H1 (cell line): ENCODE data around the gene VPS13C. TPM values are rescaled to one million over a fixed set of nuclear protein-coding genes. Genes with fewer than 3 reads are reported as not detected.

Experiments
- ASH2L ChIP-seq: fragments of 200-600, 300-600 bp; sonication (generic); IDR thresholded peaks from one replicate; pipeline ENCODE4 v1.7.1; 2017; ENCODE audit warnings: low read length
- BACH1 ChIP-seq: IDR thresholded peaks from 2 replicates; pipeline ENCODE4 v1.6.1; 2012; ENCODE audit warnings: low read length, improper control_type of control experiment
- EGR1 ChIP-seq: IDR thresholded peaks from 2 replicates; pipeline ENCODE4 v1.6.1; 2011; ENCODE audit warnings: low read depth, low read length, borderline replicate concordance
- KDM1A ChIP-seq: fragments of 200-600, 300-600 bp; sonication (generic); IDR thresholded peaks from 2 replicates; pipeline ENCODE4 v1.7.1; 2016; ENCODE audit warnings: mild to moderate bottlenecking, low read length, borderline replicate concordance
- RNF2 ChIP-seq: fragments of 200-900, 300-1000 bp; sonication (generic); IDR thresholded peaks from 2 replicates; pipeline ENCODE4 v1.7.1; 2016; ENCODE audit warnings: borderline replicate concordance, low read depth, mild to moderate bottlenecking, antibody characterized with exemption, low read length; ENCODE audit not compliant: poor library complexity, severe bottlenecking; ENCODE audit errors: missing control alignments
- SP2 ChIP-seq: IDR thresholded peaks from 2 replicates; pipeline ENCODE4 v1.6.1; 2012; ENCODE audit warnings: mild to moderate bottlenecking, low read length, inconsistent platforms
- polyA plus RNA-seq, 7 experiments: library from polyadenylated mRNA; depleted of rRNA in 3 of 7; stranded (reverse) in 5 of 7; unstranded in 2 of 7; fragments of >200 nt in 5 of 7; fragments of 200-250 nt in 2 of 7; gene quantifications; 1 replicate in 5 of 7; 2 replicates in 1 of 7; 4 replicates in 1 of 7; pipeline versions ENCODE4 v1.2.1 to v1.2.3, GENCODE V29; 2011 to 2013; ENCODE audit warnings: missing spikeins in 2 of 7, mixed read lengths in 2 of 7
- total RNA-seq: library from RNA; stranded (reverse); fragmentation: NEBNext Ultra II Directional; extraction: Animal tissue kit (Norgen Biotek cat#: 25700); gene quantifications from 2 replicates; pipeline ENCODE4 v1.2.1, GENCODE V29; 2021
- TF ChIP-seq, protein P1 (sequence below): fragments of 300-600 bp; sonication (generic); IDR thresholded peaks from 2 replicates; pipeline ENCODE4 v1.7.1; 2012; ENCODE audit warnings: low read length, moderate library complexity, mild to moderate bottlenecking, inconsistent platforms; ENCODE audit not compliant: insufficient replicate concordance
- TF ChIP-seq, protein P2 (sequence below): IDR thresholded peaks from 2 replicates; pipeline ENCODE4 v1.6.1; 2011; ENCODE audit warnings: low read depth, mild to moderate bottlenecking, low read length; ENCODE audit not compliant: insufficient read depth
- TF ChIP-seq, protein P3 (sequence below): IDR thresholded peaks from 2 replicates; pipeline ENCODE4 v1.6.1; 2012; ENCODE audit warnings: low read length, inconsistent platforms

The VPS13C gene
- total and polyA plus RNA-seq, 2 of the 8 experiments (the other 6 are each of a cell fraction or from before 2014, with no cell fraction given), result 4.8 to 18.8 TPM

DNA sequence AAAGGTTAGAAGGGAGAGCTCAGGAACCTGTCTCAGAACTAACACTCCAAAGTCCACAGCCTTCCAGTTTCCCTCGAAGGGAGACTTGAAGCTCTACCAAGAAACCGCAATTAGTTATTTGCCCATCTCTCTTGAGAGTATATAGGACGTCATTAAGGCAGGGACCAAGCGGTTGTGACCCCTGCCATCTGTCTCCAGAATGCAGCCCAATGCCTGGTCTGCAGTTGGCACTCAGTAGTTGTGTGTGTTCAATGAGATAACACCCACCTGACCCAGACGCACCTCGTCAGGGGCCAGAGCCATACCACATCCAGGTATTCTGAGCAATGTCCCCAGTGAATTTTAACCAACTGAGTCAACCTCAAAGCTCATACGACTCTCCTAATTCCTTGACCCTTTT is 251.0 kb downstream of the VPS13C start (continued):
- TF ChIP-seq, protein P1, sequence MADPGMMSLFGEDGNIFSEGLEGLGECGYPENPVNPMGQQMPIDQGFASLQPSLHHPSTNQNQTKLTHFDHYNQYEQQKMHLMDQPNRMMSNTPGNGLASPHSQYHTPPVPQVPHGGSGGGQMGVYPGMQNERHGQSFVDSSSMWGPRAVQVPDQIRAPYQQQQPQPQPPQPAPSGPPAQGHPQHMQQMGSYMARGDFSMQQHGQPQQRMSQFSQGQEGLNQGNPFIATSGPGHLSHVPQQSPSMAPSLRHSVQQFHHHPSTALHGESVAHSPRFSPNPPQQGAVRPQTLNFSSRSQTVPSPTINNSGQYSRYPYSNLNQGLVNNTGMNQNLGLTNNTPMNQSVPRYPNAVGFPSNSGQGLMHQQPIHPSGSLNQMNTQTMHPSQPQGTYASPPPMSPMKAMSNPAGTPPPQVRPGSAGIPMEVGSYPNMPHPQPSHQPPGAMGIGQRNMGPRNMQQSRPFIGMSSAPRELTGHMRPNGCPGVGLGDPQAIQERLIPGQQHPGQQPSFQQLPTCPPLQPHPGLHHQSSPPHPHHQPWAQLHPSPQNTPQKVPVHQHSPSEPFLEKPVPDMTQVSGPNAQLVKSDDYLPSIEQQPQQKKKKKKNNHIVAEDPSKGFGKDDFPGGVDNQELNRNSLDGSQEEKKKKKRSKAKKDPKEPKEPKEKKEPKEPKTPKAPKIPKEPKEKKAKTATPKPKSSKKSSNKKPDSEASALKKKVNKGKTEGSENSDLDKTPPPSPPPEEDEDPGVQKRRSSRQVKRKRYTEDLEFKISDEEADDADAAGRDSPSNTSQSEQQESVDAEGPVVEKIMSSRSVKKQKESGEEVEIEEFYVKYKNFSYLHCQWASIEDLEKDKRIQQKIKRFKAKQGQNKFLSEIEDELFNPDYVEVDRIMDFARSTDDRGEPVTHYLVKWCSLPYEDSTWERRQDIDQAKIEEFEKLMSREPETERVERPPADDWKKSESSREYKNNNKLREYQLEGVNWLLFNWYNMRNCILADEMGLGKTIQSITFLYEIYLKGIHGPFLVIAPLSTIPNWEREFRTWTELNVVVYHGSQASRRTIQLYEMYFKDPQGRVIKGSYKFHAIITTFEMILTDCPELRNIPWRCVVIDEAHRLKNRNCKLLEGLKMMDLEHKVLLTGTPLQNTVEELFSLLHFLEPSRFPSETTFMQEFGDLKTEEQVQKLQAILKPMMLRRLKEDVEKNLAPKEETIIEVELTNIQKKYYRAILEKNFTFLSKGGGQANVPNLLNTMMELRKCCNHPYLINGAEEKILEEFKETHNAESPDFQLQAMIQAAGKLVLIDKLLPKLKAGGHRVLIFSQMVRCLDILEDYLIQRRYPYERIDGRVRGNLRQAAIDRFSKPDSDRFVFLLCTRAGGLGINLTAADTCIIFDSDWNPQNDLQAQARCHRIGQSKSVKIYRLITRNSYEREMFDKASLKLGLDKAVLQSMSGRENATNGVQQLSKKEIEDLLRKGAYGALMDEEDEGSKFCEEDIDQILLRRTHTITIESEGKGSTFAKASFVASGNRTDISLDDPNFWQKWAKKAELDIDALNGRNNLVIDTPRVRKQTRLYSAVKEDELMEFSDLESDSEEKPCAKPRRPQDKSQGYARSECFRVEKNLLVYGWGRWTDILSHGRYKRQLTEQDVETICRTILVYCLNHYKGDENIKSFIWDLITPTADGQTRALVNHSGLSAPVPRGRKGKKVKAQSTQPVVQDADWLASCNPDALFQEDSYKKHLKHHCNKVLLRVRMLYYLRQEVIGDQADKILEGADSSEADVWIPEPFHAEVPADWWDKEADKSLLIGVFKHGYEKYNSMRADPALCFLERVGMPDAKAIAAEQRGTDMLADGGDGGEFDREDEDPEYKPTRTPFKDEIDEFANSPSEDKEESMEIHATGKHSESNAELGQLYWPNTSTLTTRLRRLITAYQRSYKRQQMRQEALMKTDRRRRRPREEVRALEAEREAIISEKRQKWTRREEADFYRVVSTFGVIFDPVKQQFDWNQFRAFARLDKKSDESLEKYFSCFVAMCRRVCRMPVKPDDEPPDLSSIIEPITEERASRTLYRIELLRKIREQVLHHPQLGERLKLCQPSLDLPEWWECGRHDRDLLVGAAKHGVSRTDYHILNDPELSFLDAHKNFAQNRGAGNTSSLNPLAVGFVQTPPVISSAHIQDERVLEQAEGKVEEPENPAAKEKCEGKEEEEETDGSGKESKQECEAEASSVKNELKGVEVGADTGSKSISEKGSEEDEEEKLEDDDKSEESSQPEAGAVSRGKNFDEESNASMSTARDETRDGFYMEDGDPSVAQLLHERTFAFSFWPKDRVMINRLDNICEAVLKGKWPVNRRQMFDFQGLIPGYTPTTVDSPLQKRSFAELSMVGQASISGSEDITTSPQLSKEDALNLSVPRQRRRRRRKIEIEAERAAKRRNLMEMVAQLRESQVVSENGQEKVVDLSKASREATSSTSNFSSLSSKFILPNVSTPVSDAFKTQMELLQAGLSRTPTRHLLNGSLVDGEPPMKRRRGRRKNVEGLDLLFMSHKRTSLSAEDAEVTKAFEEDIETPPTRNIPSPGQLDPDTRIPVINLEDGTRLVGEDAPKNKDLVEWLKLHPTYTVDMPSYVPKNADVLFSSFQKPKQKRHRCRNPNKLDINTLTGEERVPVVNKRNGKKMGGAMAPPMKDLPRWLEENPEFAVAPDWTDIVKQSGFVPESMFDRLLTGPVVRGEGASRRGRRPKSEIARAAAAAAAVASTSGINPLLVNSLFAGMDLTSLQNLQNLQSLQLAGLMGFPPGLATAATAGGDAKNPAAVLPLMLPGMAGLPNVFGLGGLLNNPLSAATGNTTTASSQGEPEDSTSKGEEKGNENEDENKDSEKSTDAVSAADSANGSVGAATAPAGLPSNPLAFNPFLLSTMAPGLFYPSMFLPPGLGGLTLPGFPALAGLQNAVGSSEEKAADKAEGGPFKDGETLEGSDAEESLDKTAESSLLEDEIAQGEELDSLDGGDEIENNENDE, result no peak
- TF ChIP-seq RNF2, result no peak
- TF ChIP-seq, protein P2, sequence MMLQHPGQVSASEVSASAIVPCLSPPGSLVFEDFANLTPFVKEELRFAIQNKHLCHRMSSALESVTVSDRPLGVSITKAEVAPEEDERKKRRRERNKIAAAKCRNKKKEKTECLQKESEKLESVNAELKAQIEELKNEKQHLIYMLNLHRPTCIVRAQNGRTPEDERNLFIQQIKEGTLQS, result no peak
- no peak for TF ChIP-seq KDM1A
- no peak for TF ChIP-seq EGR1
- TF ChIP-seq SP2, result no peak
- TF ChIP-seq, protein P3, sequence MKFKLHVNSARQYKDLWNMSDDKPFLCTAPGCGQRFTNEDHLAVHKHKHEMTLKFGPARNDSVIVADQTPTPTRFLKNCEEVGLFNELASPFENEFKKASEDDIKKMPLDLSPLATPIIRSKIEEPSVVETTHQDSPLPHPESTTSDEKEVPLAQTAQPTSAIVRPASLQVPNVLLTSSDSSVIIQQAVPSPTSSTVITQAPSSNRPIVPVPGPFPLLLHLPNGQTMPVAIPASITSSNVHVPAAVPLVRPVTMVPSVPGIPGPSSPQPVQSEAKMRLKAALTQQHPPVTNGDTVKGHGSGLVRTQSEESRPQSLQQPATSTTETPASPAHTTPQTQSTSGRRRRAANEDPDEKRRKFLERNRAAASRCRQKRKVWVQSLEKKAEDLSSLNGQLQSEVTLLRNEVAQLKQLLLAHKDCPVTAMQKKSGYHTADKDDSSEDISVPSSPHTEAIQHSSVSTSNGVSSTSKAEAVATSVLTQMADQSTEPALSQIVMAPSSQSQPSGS, result no peak
- TF ChIP-seq ASH2L, result no peak
- no peak for TF ChIP-seq BACH1
